HCT116 (cell line): ENCODE measurements around the gene CCDC40. TPM values are rescaled to one million over a fixed set of nuclear protein-coding genes. Genes with fewer than 3 reads are reported as not detected.

Experiments
- ATAC-seq: fragments of 200-7000 bp; cut with Tn5 transposase; 2 replicates; pipeline ENCODE4 v1.9.1; 2020; ENCODE audit warnings: mild to moderate bottlenecking, moderate library complexity
- BruUV-seq: library from RNA; stranded (reverse); fragments of 400-500 nt; replicated peaks from 2 replicates; lab custom pipeline; 2021; lab: Mats Ljungman, UMichigan
- CTCF ChIA-PET: fragments of 300-600 bp; sonication (Branson Sonifier 250); formaldehyde crosslinking; loops from one replicate; lab custom pipeline; 2021; ENCODE audit warnings: antibody characterized with exemption; lab: Charles Lee
- POLR2A ChIA-PET: fragments of 300-600, 350-600 bp; sonication (Branson Sonifier 250); formaldehyde crosslinking; loops from one replicate; lab custom pipeline; 2021; ENCODE audit warnings: antibody characterized with exemption; lab: Charles Lee
- RAD21 ChIA-PET, 2 experiments: fragments of 300-600 bp; sonication (Branson Sonifier 250); formaldehyde crosslinking; loops; one replicate each; lab custom pipeline; 2023; ENCODE audit warnings: low total read pairs in 2 of 2; ENCODE audit not compliant: uncharacterized antibody in 2 of 2, unreplicated experiment in 2 of 2, low non-redundant PET in 1 of 2; lab: Charles Lee
- DNase-seq: peaks from one replicate; pipeline ENCODE4 v3.0.0-alpha.2; 2010; ENCODE audit warnings: low read depth, low spot score
- H2AFZ ChIP-seq: fragments of 200-600 bp; shearing (Covaris generic), sonication (generic); 2 replicates; pipeline ENCODE4 v1.6.1; 2017; ENCODE audit warnings: low read depth, mixed run types, mixed read lengths, antibody characterized with exemption, low read length; ENCODE audit not compliant: poor library complexity, severe bottlenecking
- H3K27ac ChIP-seq: 2 replicates; pipeline ENCODE4 v1.5.1; 2012; ENCODE audit warnings: low read depth, low read length
- H3K27me3 ChIP-seq: fragments of 200-600 bp; sonication (generic); 2 replicates; pipeline ENCODE4 v1.6.1; 2016; ENCODE audit warnings: mixed run types, low read length, mixed read lengths; ENCODE audit not compliant: insufficient read depth
- H3K36me3 ChIP-seq, 2 experiments: fragments of 200-500 bp in 1 of 2; fragments of 200-600 bp in 1 of 2; sonication (Bioruptor generic) in 1 of 2; sonication (generic) in 1 of 2; 2 replicates each; pipeline versions ENCODE4 v1.5.1 to v1.6.1; 2014 to 2016; ENCODE audit warnings: low read length in 2 of 2, inconsistent platforms in 1 of 2, mixed read lengths in 1 of 2, mixed run types in 1 of 2; ENCODE audit not compliant: insufficient read depth in 2 of 2, control insufficient read depth in 1 of 2
- H3K4me1 ChIP-seq, 2 experiments: fragments of 200-600 bp in 1 of 2; sonication (generic) in 1 of 2; 2 replicates each; pipeline versions ENCODE4 v1.5.1 to v1.6.1; 2012 to 2017; ENCODE audit warnings: low read length in 2 of 2, inconsistent platforms in 1 of 2, mild to moderate bottlenecking in 1 of 2, mixed read lengths in 1 of 2, mixed run types in 1 of 2, moderate library complexity in 1 of 2; ENCODE audit not compliant: insufficient read depth in 2 of 2, control insufficient read depth in 1 of 2
- H3K4me2 ChIP-seq: fragments of 200-600 bp; sonication (generic); 2 replicates; pipeline ENCODE4 v1.6.1; 2017; ENCODE audit warnings: mixed run types, low read length, mixed read lengths
- H3K4me3 ChIP-seq, 2 experiments: fragments of 200-600 bp in 1 of 2; sonication (generic) in 1 of 2; replicated peaks in 1 of 2; 2 replicates each; pipeline ENCODE4 v1.5.1; 2011 to 2016; ENCODE audit warnings: low read length in 2 of 2, control low read depth in 1 of 2, low read depth in 1 of 2, mild to moderate bottlenecking in 1 of 2, mixed read lengths in 1 of 2, mixed run types in 1 of 2
- H3K79me2 ChIP-seq: fragments of 200-600 bp; sonication (generic); 2 replicates; pipeline ENCODE4 v1.6.1; 2017; ENCODE audit warnings: mild to moderate bottlenecking, mixed run types, low read length, moderate library complexity, mixed read lengths; ENCODE audit not compliant: insufficient read depth
- H3K9ac ChIP-seq: fragments of 200-600 bp; sonication (generic); 2 replicates; pipeline ENCODE4 v1.6.1; 2016; ENCODE audit warnings: low read length, mixed read lengths
- H3K9me2 ChIP-seq: fragments of 200-600 bp; sonication (generic), shearing (Covaris generic); 2 replicates; pipeline ENCODE4 v1.6.1; 2017; ENCODE audit warnings: mixed run types, mild to moderate bottlenecking, moderate library complexity; ENCODE audit not compliant: insufficient read depth
- H3K9me3 ChIP-seq, 2 experiments: fragments of 200-500 bp in 1 of 2; fragments of 200-600 bp in 1 of 2; sonication (Bioruptor generic) in 1 of 2; sonication (generic) in 1 of 2; 2 replicates each; pipeline ENCODE4 v1.6.1; 2014 to 2017; ENCODE audit warnings: low read length in 2 of 2, mixed read lengths in 2 of 2, inconsistent platforms in 1 of 2, low read depth in 1 of 2, mild to moderate bottlenecking in 1 of 2, mixed run types in 1 of 2, moderate library complexity in 1 of 2; ENCODE audit not compliant: control insufficient read depth in 1 of 2, insufficient read depth in 1 of 2
- H4K20me1 ChIP-seq: fragments of 200-600 bp; sonication (generic), shearing (Covaris generic); 2 replicates; pipeline ENCODE4 v1.6.1; 2017; ENCODE audit warnings: mixed run types, mild to moderate bottlenecking, moderate library complexity; ENCODE audit not compliant: insufficient read depth
- EGR1 ChIP-seq: IDR thresholded peaks from 2 replicates; pipeline ENCODE4 v1.6.1; 2012; ENCODE audit warnings: low read depth
- JUND ChIP-seq: IDR thresholded peaks from 2 replicates; pipeline ENCODE4 v1.6.1; 2012
- SRF ChIP-seq: IDR thresholded peaks from 2 replicates; pipeline ENCODE4 v1.6.1; 2012; ENCODE audit warnings: low read depth
- TCF7L2 ChIP-seq: IDR thresholded peaks from 2 replicates; pipeline ENCODE4 v1.7.0; 2011; ENCODE audit warnings: borderline replicate concordance, inconsistent platforms; ENCODE audit not compliant: insufficient read depth, insufficient read length; ENCODE audit errors: extremely low read depth
- intact Hi-C: fragments of 100-400 bp; cut with micrococcal nuclease; formaldehyde crosslinking; loops from 2 replicates; pipeline ENCODE4 v1.10.0; 2022
- total RNA-seq: library from RNA; stranded (reverse); gene quantifications from one replicate; pipeline ENCODE4 v1.2.1, GENCODE V29; 2021; ENCODE audit not compliant: unreplicated experiment
- TF ChIP-seq, protein P1 (sequence below): IDR thresholded peaks from 2 replicates; pipeline ENCODE4 v1.6.1; 2011; ENCODE audit warnings: mild to moderate bottlenecking, low read length, moderate library complexity; ENCODE audit not compliant: insufficient replicate concordance; ENCODE audit errors: extremely low read depth
- TF ChIP-seq, protein P2 (sequence below): IDR thresholded peaks from 2 replicates; pipeline ENCODE4 v1.6.1; 2012; ENCODE audit warnings: low read depth

CCDC40 gene
- total RNA-seq, 1 experiment from 2014 or later, result 10.3 TPM

DNA sequence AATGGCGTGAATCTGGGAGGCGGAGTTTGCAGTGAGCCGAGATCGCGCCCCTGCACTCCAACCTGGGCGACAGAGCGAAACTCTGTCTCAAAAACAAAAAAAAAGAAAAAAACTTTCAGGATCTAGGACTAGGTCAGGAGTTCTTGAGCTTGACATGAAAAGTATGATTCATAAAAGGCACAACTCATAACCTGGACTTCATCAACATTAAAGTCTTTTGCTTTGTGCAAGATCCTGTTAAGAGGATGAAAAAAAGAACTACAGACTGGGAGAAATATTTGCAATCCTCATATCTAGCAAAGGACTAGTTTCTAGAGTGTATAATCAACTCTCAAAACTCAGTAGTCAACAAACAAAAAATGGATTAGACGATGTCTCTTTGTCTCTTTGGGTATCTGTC is 40.7 kb upstream of the CCDC40 start:
- Histone ChIP-seq H3K4me1 (peaks cover 10 to 13% of the 10 kb centered on the region in 2 experiments), H2AFZ (no peak overlapping the region), H3K27me3 (no peaks in the 10 kb centered on the region), H3K4me2 (no peak overlapping the region), H4K20me1 (no peaks in the 10 kb centered on the region), H3K9me2 (no peaks in the 10 kb centered on the region), H3K27ac (no peak overlapping the region), H3K9me3 (no peaks in the 10 kb centered on the region)
- no peak for DNase-seq
- no peak for ATAC-seq
- BruUV-seq, result no TSS peak
- intact Hi-C loops, result no loop called here
- no peak for TF ChIP-seq JUND
- no peak for TF ChIP-seq TCF7L2
- no peak for TF ChIP-seq EGR1
- TF ChIP-seq, protein P1, sequence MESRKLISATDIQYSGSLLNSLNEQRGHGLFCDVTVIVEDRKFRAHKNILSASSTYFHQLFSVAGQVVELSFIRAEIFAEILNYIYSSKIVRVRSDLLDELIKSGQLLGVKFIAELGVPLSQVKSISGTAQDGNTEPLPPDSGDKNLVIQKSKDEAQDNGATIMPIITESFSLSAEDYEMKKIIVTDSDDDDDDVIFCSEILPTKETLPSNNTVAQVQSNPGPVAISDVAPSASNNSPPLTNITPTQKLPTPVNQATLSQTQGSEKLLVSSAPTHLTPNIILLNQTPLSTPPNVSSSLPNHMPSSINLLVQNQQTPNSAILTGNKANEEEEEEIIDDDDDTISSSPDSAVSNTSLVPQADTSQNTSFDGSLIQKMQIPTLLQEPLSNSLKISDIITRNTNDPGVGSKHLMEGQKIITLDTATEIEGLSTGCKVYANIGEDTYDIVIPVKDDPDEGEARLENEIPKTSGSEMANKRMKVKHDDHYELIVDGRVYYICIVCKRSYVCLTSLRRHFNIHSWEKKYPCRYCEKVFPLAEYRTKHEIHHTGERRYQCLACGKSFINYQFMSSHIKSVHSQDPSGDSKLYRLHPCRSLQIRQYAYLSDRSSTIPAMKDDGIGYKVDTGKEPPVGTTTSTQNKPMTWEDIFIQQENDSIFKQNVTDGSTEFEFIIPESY, result no peak
- TF ChIP-seq, all 23 proteins: peak for 0
- RAD21 ChIA-PET, result no interaction called here
- H3K9ac ChIP-seq, result no peak overlapping the region
- POLR2A ChIA-PET, result interaction anchor here (0.6 kb wide), 1 partner anchor 156 kb away, joined by 5 read pairs; the partner anchor contains the start of gene CBX4
- no peak overlapping the region for H3K4me3 ChIP-seq
- CTCF ChIA-PET, result interaction anchor here (1.5 to 4.6 kb wide), 2 partner anchors 11 to 187 kb away, joined by 3 to 37 read pairs; no protein-coding TSS in a partner anchor
- H3K36me3 ChIP-seq, result no peaks in the 10 kb centered on the region
- H3K79me2 ChIP-seq, result no peaks in the 10 kb centered on the region

DNA sequence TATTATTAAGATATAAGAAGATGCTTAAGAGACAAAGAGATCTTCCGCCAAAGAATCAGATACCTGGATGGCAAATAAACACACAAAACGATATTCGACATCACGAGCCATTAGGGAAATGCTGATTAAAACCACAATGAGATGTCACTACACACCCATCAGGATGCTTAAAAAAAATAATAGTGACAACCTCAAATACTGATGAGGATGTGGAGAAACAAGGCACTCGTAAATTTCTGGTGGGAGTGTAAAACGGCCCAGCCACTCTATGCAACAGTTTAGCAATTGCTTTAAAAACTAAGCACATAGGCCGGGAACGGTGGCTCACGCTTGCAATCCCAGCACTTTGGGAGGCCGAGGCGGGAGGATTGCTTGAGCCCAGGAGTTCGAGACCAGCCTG is 40.2 kb upstream of the CCDC40 start:
- ATAC-seq (no peak), DNase-seq (no peak)
- H2AFZ ChIP-seq, result no peak overlapping the region
- no peak overlapping the region for H3K4me3 ChIP-seq
- CTCF ChIA-PET, result interaction anchor here (0.9 to 4.6 kb wide), 5 partner anchors 10 to 188 kb away, joined by 3 to 37 read pairs (median 3); no protein-coding TSS in a partner anchor
- H3K9ac ChIP-seq, result no peak overlapping the region
- H3K27me3 ChIP-seq, result no peaks in the 10 kb centered on the region
- intact Hi-C loops, result no loop called here
- no peaks in the 10 kb centered on the region for H3K9me2 ChIP-seq
- no TSS peak for BruUV-seq
- no peaks in the 10 kb centered on the region for H3K36me3 ChIP-seq
- RAD21 ChIA-PET, result no interaction called here
- no peak for TF ChIP-seq JUND
- TF ChIP-seq, protein P2, sequence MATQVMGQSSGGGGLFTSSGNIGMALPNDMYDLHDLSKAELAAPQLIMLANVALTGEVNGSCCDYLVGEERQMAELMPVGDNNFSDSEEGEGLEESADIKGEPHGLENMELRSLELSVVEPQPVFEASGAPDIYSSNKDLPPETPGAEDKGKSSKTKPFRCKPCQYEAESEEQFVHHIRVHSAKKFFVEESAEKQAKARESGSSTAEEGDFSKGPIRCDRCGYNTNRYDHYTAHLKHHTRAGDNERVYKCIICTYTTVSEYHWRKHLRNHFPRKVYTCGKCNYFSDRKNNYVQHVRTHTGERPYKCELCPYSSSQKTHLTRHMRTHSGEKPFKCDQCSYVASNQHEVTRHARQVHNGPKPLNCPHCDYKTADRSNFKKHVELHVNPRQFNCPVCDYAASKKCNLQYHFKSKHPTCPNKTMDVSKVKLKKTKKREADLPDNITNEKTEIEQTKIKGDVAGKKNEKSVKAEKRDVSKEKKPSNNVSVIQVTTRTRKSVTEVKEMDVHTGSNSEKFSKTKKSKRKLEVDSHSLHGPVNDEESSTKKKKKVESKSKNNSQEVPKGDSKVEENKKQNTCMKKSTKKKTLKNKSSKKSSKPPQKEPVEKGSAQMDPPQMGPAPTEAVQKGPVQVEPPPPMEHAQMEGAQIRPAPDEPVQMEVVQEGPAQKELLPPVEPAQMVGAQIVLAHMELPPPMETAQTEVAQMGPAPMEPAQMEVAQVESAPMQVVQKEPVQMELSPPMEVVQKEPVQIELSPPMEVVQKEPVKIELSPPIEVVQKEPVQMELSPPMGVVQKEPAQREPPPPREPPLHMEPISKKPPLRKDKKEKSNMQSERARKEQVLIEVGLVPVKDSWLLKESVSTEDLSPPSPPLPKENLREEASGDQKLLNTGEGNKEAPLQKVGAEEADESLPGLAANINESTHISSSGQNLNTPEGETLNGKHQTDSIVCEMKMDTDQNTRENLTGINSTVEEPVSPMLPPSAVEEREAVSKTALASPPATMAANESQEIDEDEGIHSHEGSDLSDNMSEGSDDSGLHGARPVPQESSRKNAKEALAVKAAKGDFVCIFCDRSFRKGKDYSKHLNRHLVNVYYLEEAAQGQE, result no peak
- TF ChIP-seq SRF, result no peak
- H3K4me2 ChIP-seq, result no peak overlapping the region
- H4K20me1 ChIP-seq, result no peaks in the 10 kb centered on the region
- peaks cover 4 to 7% of the 10 kb centered on the region in 2 experiments for H3K4me1 ChIP-seq
- POLR2A ChIA-PET, result no interaction called here
- H3K27ac ChIP-seq, result no peak overlapping the region
- H3K9me3 ChIP-seq, result no peaks in the 10 kb centered on the region
- H3K79me2 ChIP-seq, result no peaks in the 10 kb centered on the region
